Activated CD8-positive, alpha-beta memory T cell treated with anti-CD3 and anti-CD28 coated beads, Interleukin-2, amount 50 U/mL, for 1 hour (primary cell): ENCODE measurements around the gene PPHLN1.

ENCODE experiments used
- DNase-seq: peaks from one replicate; pipeline ENCODE4 v3.0.0-alpha.2; 2020; ENCODE audit errors: extremely low read depth

The PPHLN1 gene

DNA sequence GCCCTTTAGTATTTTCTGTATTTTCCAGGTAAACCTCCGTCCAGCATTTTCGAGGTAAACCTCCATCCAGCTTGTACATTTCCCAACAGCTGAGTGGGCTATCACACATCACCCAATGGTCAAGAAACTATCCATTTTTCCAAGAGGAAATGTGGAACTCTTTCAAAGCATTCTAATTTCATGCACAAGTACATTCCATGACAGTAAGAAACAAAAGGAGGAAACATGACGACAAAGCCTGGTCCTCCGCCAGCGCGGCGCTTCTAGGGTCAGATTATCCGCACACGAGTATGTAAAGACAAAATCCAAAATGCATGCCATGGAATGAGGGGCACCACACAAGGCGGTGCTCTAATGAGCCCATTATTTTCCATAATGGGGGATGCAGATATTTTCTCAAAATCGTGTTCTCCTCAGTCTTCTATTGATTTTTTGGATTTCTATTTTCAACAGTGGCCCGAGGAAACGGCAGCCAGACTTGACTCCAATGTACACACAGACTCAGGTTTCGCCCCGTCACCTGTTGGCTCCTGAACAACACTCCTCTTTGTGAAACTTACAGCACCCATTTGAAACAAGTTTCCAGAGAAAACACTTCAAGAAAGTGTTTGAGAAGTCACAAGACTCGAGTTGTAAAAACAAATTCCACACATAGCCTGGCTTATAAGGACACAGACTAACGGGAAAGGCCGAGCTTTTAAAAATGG is 156.2 kb downstream of the PPHLN1 start:
- no peak for DNase-seq

- no peak for DNase-seq
These were observed 157.0 kb downstream of the PPHLN1 start for GRCh38 chr12:42482748-42483520.

DNA sequence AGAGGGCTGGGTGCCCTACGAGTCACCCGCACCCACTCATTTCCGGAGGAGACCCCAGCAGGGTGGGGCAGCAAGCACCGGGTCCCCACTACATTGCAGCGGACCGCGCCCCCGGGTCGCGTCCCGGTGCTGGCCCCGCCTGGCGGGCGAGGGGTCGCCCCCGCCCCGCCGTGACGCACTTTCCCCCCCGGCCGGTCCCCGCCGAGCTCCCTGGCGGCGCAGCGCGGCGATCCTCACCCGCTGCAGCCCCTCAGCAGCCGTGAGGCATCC is 157.5 kb downstream of the PPHLN1 start:
- DNase-seq, result no peak

- DNase-seq, result no peak
These were observed 159.0 kb downstream of the PPHLN1 start for GRCh38 chr12:42484996-42485395.

GRCh38 chr12:42485823-42486222 is 159.9 kb downstream of the PPHLN1 start:
- no peak for DNase-seq

DNA sequence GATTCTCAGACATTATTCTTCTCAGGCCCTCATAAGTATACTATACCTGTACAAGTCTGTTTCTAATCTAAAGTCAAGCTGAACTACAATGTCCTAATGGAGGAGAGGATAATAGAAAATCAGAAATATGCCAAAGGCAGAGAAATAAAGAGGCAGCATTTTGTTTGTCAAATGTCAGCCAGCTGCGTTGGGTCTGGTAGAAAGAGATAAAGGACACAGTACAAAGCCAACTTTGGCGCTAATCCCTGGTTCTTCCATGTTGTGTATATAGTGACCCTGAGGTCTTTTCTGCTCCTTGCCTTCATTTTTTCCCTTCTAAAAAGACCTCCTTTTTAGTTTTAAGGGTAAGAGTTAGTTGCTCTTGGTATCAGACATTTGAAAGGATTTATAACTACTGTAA is 160.4 kb downstream of the PPHLN1 start:
- no peak for DNase-seq

GRCh38 chr12:42490261-42490842 is 164.4 kb downstream of the PPHLN1 start:
- no peak for DNase-seq
